GM11168 (cell line): ENCODE data around the gene BCKDHB.

Source experiments
- in situ Hi-C: fragments of 300-500 bp; cut with MboI; formaldehyde crosslinking; loops from one replicate; pipeline ENCODE4 v1.12.0; 2022; ENCODE audit warnings: low sequenced_read_pairs; ENCODE audit not compliant: unreplicated experiment

The BCKDHB gene

DNA sequence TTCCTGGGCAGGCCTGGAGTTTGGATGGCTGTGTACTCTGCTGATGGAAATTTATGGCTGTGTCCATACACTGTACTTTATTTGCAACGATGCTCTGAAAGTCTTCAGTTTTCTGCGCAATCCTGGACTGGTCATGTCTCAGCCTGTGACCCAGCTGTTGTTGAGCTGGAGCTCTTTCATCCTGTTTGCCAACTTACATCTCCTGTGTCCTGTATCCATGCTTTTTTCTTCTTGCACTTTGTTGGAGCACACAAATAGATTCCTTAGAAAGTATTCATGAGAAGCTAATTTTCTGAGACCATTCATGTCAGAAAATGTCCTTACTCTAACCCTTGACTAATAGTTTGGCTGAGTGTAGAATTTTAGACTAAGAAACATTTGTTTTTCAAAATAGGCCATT lies 251.2 kb downstream of the BCKDHB start:
- in situ Hi-C loops = no loop called here

DNA sequence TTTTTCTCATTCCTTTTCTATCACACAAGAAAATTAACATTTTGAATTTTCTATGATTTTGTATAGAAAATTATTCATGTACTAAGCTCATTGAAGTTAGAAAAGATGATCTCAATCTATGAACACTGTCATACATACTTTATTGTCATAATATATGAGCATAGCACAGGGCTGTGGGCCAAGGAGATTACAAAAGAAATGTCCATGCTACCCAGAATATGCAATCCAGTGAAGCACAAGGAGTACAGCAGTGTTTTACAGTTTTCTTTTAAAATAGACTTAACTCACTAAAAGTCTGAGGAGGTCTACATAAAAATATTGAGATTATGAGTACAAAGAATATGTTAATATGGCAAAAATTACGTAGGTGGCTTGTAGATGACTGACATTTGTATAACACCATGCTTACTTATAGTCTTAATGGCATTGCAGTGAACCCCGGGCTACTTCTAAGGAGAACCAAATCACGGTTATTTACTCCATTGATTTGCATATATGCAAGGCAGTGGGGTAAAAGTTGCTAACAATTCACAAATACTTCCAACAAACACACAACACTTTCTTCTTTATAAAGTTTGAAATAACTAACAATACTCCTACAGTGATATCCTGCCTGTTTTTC lies 257.1 kb downstream of the BCKDHB start:
- in situ Hi-C loops = no loop called here

DNA sequence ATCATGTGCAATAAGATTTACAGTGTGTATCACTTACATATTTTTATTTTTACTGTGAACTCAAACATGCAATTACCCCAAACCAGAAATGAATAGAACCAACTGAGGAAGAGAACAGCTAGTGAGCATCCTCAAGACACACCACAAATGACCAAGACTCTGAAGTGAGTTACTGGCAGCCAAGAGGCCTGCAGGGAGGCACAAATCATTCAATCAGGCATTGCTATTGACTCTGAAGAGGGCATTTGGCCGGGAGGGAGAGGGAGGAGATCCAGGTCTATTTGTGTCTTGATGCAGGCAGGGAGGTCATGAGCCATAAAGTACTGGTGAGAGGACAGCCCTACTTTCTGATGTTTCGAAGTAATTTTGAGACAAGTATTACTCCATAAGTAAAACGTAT lies 257.7 kb downstream of the BCKDHB start:
- in situ Hi-C loops = no loop called here

DNA sequence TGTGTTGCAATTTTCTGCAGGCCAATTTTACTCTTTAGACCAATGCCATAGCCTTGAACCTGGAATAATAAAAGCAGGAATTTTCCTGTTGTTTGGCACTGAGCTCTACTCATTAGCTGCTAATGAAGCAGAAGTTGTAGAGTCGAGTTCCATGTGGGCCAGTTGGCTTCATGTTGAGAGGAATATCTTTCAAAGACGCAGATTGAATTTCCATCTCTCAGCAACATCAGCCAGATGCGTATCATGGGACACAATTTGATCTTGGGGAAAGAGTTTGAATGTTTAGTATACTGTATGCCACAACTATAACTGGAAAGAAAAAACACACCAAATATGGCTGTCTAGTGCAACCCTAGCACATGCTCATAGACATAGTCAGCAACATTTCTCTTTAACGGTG lies 259.6 kb downstream of the BCKDHB start:
- in situ Hi-C loops = no loop called here

DNA sequence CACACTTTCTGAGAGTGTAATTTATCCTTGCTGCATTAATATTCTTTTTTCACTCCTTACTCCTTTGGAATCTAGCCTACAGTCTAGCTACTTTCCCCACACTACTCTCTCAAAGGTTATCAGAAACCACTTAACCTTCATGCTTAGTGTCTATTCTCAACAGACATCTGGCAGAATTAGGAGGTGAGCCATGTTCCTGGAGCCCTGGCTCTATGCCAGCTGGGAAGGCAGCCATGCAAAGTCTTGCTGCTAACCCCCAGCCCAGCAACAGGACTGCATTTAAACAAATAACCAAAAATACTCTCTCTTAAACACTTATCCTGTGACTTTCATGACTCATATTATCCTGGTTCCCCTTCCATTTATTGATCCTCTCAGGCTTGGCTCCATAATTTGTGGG lies 260.2 kb downstream of the BCKDHB start:
- in situ Hi-C loops = no loop called here

DNA sequence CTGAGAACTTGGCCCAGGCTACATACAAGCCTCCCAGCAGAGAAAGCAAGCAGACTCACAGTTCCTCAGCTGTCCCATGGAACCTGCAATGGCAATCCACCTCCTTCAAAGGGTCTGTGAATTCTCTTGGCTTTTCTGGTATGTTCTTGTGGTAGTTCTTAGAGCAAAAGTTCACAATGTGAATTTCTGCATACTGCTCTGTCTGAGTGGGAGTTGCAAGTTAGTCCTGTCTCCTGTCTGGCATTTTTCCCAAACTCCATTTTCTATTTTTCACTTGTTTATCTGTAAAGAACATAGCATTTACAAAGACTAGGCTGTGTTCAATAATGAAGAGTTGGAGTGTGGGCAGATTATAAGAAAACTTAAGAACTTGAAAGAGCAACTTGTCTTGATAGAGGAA lies 269.9 kb downstream of the BCKDHB start:
- in situ Hi-C loops = no loop called here

DNA sequence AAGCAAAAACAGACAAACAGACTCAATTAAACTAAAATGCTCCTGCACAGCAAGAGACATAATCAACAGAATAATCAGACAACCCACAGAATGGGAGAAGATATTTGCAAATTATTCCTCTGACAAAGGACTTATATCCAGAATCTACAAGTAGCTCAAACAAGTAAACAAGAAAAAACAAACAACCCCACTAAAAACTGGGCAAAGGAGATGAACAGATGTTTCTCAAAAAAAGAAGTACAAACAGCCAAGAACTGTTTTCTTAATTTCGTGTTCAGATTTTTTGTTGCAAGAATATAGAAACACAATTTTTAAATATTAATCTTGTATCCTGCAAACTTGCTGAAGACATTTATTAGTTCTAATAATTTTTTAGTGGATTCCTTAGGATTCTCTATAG lies 274.1 kb downstream of the BCKDHB start:
- in situ Hi-C loops = no loop called here

DNA sequence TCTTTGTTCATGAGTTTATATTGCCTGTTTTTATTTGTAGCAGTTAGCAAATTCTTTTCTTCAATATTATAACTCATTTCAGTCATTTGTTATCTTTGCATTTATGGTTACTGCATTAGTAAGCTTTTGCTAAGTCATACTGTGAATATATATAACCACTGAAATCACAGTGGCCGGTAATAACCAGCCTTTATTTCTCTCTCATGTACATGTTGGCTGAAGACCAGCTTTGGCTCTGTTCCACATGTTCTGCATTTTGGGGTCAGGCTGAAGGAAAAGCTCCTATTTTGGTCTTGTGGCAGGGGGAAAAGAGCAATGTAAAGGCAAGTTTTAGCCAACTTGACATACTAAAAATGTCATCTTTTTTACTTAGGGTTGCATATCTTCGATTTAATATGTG lies 276.3 kb downstream of the BCKDHB start:
- in situ Hi-C loops = no loop called here

DNA sequence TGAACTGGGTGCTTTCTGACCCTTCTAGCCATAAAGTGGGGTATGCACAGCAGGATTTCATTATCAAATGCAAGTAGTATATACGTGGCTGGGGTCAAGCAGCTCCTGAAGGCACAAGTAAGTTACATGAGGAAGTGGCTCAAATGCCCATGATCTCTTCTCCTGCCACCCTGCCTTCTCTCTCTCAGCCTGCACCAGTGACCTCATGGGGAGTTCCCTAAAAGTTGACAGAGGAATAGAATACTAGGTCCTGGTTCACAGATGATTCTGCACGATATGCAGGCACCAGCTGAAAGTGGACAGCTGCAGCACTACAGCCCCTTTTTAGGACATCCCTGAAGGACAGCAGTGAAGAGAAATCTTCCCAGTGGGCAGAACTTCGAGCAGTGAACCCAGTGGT lies 282.0 kb downstream of the BCKDHB start:
- in situ Hi-C loops = no loop called here
